AG04449 (cell line): ENCODE measurements around the gene PTCD2.

Experiments used
- CTCF ChIA-PET: fragments of 350-600 bp; formaldehyde crosslinking; extraction: SDS; loops from one replicate; lab custom pipeline; 2021; ENCODE audit warnings: antibody characterized with exemption; lab: Yijun Ruan, JAX
- POLR2A ChIA-PET: fragments of 400-600, 350-600 bp; formaldehyde crosslinking; extraction: SDS; loops from one replicate; lab custom pipeline; 2020; ENCODE audit warnings: antibody characterized with exemption, inconsistent platforms; lab: Yijun Ruan, JAX
- DNase-seq: peaks from one replicate; pipeline ENCODE4 v3.0.0-alpha.2; 2010; ENCODE audit warnings: low read depth, low spot score
- H3K4me3 ChIP-seq: 2 replicates; pipeline ENCODE4 v1.5.1; 2011; ENCODE audit warnings: low read depth, mild to moderate bottlenecking, control low read depth, low read length
- TF ChIP-seq, protein P1 (sequence below): IDR thresholded peaks from one replicate; pipeline ENCODE4 v1.5.1; 2011; ENCODE audit warnings: mild to moderate bottlenecking, moderate library complexity, low read length, control low read depth, inconsistent platforms; ENCODE audit not compliant: insufficient read depth; ENCODE audit errors: missing control alignments

The PTCD2 gene

DNA sequence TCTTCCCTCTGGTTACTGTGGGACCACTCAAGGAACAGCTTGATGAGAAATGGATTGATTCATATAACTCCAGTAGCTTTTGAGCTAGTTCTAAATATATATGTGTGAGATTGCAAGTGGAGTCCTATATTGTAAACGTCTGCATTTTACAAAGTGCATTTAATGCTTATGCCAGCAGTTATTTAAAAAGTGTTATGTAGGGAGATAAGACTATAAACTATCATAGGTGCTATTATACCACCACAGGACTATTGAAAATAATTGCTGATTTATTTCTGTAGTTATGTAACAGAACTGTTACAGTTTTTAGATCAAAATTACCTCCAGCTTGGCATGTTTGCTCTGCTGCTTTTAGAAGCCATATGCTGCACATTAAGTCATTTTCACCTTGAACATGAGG is 36.2 kb downstream of the PTCD2 start:
- ChIA-PET POLR2A (no interaction called here), CTCF (interaction anchor here (0.7 to 2.2 kb wide), 17 partner anchors 10 to 486 kb away, joined by 3 to 29 read pairs (median 4); no protein-coding TSS in a partner anchor)
- no peak overlapping the region for H3K4me3 ChIP-seq
- TF ChIP-seq, protein P1, sequence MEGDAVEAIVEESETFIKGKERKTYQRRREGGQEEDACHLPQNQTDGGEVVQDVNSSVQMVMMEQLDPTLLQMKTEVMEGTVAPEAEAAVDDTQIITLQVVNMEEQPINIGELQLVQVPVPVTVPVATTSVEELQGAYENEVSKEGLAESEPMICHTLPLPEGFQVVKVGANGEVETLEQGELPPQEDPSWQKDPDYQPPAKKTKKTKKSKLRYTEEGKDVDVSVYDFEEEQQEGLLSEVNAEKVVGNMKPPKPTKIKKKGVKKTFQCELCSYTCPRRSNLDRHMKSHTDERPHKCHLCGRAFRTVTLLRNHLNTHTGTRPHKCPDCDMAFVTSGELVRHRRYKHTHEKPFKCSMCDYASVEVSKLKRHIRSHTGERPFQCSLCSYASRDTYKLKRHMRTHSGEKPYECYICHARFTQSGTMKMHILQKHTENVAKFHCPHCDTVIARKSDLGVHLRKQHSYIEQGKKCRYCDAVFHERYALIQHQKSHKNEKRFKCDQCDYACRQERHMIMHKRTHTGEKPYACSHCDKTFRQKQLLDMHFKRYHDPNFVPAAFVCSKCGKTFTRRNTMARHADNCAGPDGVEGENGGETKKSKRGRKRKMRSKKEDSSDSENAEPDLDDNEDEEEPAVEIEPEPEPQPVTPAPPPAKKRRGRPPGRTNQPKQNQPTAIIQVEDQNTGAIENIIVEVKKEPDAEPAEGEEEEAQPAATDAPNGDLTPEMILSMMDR: no peak
- no peak for DNase-seq

DNA sequence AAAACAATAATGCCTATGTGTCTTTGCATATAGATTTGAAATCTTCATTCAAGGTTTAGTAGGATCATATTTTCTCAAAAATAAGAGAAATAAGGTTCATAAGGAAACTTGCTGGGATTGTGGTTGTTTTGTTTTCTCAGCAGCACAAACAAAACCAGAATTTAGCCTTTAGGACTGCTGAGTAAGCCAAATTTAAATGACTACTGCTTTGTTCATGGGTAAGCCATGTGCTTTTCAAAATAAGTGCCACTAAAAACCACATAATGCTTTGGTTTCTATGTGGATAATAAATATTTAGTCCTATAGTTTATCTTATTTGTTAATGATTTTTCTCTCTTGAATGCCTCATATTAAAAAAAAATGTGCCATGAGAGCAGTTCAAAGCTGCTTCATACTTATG is 38.8 kb downstream of the PTCD2 start:
- no peak for DNase-seq
- ChIA-PET CTCF (interaction anchor here (1.3 kb wide), 1 partner anchor 158 kb away, joined by 3 read pairs; no protein-coding TSS in a partner anchor), POLR2A (no interaction called here)
- H3K4me3 ChIP-seq: no peak overlapping the region
- TF ChIP-seq, protein P1: no peak

DNA sequence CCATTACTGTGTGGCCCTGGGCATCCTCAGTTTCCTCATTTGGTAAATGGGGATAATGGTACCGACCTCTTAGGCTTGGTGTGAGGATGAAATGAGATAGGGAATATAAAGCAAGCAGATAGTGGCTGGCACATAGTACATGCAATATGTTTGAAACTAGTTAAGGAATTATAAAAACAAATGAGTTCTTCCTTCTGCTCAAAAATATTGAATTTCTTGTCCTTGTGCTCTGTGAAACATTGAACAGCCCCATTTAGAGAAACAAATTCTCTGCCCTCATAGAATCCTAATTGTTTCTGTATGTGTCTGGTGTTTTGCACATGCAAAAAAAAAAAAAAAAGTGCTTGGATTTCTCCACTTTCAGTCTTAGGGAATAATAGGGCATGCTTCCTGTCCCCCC is 39.7 kb downstream of the PTCD2 start:
- no peak overlapping the region for H3K4me3 ChIP-seq
- ChIA-PET POLR2A (no interaction called here), CTCF (interaction anchor here (1.2 to 5.4 kb wide), 3 partner anchors 52 to 165 kb away, joined by 3 to 40 read pairs (median 3); no protein-coding TSS in a partner anchor)
- TF ChIP-seq, protein P1: no peak
- DNase-seq: no peak

DNA sequence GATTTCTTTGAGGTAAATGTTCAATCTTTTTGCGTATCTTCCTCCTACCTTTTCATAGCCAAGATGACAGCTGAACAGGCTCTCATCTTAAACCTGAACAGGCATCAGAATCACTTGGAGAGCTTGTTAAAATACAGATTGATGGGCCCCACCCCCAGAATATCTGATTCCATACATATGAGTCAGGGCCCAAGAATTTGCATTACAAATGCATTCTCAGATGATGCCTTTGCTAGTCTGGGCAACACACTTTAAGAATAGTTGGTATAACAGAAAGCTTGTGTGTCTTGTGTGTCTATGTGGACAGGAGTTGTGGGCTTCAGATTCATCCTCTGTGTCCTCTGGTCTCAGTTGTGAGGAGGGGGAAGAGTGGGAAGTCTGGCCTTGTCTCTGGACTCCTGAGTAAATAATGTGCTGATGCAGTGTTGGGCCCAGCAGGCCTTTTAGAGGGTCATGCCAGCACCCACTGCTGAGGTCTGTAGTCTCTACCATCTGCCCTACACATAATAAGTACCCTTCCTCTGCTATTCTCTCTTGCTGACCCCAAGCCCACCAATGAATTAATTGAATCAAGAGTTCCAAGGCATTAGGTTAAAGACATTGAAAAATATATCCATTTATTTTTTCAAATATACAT is 43.1 kb downstream of the PTCD2 start:
- TF ChIP-seq, protein P1: no peak
- H3K4me3 ChIP-seq: no peak overlapping the region
- no peak for DNase-seq
- ChIA-PET CTCF (interaction anchor here (0.7 to 5.4 kb wide), 5 partner anchors 11 to 161 kb away, joined by 3 to 44 read pairs (median 4); no protein-coding TSS in a partner anchor), POLR2A (interaction anchor here (0.6 to 1.2 kb wide), 3 partner anchors 49 to 170 kb away, joined by 3 to 4 read pairs (median 3); no protein-coding TSS in a partner anchor)

DNA sequence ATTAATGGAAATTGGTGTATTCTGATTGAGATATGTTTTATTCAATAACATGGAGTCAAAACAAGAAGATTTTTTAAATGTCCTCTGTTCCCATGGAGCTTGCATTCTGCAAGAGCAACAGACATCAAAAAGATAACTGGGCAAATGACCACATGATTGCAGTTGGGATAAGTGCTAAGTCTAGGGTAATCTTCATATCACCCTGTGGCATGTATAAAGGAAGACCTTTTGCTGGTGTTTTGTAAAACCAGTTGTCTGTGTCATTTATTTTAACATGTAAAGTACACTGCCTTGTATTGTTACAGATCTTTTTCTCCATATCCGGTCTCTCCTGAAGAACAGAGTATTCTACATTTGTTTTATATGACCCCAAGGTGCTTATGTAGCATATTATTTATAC is 44.0 kb downstream of the PTCD2 start:
- ChIA-PET CTCF (interaction anchor here (0.7 to 5.4 kb wide), 5 partner anchors 10 to 160 kb away, joined by 3 to 44 read pairs (median 4); no protein-coding TSS in a partner anchor), POLR2A (no interaction called here)
- TF ChIP-seq, protein P1: no peak

DNA sequence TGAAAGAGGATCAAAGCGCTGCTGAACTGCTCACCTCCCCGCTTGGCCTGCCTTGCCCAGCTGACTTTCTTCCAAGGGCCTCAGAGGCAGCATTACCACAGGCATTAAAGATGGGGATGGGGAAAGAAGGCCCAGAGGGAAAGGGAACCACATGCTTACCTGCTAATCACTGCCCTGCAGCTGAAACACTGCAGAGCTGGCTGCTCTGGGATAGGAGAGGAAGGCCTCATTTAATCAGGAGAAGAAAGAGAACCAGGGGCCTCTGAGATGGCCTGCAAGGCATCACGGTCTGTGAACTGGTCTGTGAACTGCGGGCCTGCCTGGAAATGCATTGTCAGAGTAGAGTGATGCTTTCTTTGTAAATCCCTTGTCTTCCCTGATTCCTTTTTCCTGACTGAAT is 44.8 kb downstream of the PTCD2 start:
- H3K4me3 ChIP-seq: no peak overlapping the region
- DNase-seq: no peak
- CTCF ChIA-PET: interaction anchor here (0.8 to 5.4 kb wide), 13 partner anchors 8 to 489 kb away, joined by 3 to 121 read pairs (median 17); partner anchors contain the start of gene TNPO1
- POLR2A ChIA-PET: interaction anchor here (0.6 kb wide), 1 partner anchor 223 kb away, joined by 3 read pairs; no protein-coding TSS in a partner anchor
- TF ChIP-seq, protein P1: no peak

More for the DNA sequence above, 44.0 kb downstream of the PTCD2 start:
- DNase-seq: no peak
- no peak overlapping the region for H3K4me3 ChIP-seq
